ENCODE measurements around the gene SNRPA1.

The SNRPA1 gene

DNA sequence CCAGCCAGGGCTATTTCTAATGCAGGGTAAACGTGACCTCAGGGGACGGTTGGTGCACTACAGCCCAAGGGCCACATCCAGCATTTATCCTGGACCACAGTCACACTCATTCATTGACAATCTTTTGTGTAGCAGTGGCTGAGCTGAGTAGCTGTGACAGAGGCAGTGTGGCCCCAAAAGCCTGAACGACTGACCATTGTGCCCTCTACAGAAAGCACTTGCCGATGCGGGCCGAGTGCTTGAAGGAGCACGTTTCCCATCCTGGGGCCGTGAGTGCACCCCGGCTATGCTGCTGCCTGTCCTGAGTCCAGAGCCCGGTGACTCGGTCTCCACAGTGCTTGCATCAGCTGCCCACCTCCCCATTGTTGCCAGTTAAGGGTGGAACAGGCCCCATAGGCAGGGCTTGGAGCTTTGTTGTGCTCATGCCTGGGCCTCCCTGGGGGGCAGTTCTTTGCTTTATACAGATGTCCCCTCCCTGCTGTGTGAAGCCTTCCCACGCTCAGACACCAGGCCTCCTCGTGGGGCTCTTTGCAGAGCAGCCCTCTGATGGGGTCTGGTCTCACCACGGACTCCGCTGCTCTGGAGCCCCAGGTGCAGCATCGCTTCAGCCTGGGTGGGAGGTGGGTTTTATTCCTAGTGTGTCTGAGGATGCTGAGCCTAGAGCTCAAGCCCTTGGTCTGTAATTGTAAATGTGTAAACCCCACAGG, 13.0 kb upstream of the SNRPA1 start:
- TF ChIP-seq, protein P1, sequence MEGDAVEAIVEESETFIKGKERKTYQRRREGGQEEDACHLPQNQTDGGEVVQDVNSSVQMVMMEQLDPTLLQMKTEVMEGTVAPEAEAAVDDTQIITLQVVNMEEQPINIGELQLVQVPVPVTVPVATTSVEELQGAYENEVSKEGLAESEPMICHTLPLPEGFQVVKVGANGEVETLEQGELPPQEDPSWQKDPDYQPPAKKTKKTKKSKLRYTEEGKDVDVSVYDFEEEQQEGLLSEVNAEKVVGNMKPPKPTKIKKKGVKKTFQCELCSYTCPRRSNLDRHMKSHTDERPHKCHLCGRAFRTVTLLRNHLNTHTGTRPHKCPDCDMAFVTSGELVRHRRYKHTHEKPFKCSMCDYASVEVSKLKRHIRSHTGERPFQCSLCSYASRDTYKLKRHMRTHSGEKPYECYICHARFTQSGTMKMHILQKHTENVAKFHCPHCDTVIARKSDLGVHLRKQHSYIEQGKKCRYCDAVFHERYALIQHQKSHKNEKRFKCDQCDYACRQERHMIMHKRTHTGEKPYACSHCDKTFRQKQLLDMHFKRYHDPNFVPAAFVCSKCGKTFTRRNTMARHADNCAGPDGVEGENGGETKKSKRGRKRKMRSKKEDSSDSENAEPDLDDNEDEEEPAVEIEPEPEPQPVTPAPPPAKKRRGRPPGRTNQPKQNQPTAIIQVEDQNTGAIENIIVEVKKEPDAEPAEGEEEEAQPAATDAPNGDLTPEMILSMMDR (IDR thresholded peaks at IDR 0.05; ENCODE audit: low read depth, low read length): no peak
- DNase-seq (ENCODE audit: low read depth, low spot score): no peak
- no peak overlapping the region for H3K4me3 ChIP-seq (ENCODE audit: low read depth, low read length)
- in situ Hi-C loops (cut with HindIII; ENCODE audit: low sequenced_read_pairs): no loop called here

DNA sequence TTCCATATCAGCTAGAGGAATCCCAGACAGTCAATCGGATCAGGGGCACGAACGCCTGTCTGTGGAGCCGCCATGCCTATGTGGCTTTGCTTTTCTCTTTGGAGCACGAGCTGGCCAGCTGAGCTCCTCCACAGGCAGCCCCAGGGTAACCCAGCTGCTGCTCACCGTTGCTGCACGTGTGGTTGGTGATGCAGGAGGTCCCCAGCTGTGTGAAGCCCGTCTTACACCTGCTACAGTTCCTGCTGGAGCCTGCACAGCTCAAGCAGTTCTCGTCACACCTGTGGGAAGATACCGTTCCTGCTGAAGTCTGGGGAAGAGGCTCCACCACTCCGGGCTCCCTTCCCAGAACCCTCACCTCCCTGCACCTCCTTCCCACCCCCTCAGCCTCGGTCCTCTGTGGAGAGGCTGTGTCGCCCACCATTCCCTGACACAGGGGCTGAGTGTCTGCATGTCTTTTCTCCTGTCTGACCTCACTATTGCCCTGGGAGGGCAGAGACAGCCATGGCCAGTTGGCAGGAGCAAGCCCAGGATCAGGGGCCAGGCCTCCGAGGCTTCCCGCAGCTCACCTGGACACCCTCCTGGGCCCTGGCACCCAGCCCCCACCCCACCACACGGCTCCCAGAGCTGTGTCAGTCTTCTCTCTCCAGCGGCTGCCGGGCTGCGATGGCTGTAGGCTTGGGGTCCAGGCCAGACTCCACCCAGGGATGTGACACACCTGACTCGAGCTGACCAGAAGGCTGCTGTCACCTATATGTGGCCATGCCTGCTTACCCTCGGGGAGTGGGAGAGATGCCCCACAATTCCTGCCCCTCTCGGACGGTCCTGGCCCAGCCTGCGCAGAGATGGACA, 12.2 kb upstream of the SNRPA1 start:
- in situ Hi-C loops (cut with HindIII; ENCODE audit: low sequenced_read_pairs): no loop called here
- H3K4me3 ChIP-seq (ENCODE audit: low read depth, low read length): no peak overlapping the region
- TF ChIP-seq, protein P1 (IDR thresholded peaks at IDR 0.05; ENCODE audit: low read depth, low read length): no peak
- no peak for DNase-seq (ENCODE audit: low read depth, low spot score)

DNA sequence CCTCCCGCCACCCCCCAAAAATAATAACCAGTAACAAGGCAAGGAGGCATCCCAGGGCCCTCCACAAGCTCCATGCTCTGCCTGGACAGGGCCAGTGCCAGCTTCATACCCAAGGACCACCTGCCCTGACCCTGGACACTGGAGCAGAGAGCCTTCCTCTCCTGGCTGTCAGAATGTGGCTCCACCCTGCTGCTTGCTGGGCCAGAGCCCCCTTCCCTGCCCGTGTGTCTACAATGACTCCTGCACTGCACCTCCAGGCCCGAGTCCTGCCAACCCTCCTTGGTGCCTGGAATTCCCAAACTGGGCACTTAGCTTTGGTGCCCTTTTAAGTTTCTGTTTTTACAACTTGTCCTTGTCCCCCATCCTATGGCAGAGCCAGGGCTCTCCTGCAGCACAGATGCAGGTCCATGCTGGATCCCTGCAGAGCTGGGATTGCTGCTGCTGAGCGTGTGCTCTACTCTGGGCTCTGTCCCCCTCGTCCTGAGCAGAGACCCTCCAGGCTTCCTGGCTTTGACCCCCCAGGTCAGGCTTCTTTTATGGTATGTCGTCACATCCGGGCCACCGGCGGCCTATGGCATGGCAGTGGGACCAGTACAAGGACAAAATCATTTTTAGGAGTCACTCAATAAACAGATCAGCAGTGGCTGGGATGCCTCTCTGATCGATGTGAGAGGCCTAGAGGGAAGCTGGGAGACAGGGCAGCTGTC, 11.4 kb upstream of the SNRPA1 start:
- DNase-seq (ENCODE audit: low read depth, low spot score): no peak
- no peak overlapping the region for H3K4me3 ChIP-seq (ENCODE audit: low read depth, low read length)
- TF ChIP-seq, protein P1 (IDR thresholded peaks at IDR 0.05; ENCODE audit: low read depth, low read length): no peak
- in situ Hi-C loops (cut with HindIII; ENCODE audit: low sequenced_read_pairs): no loop called here

DNA sequence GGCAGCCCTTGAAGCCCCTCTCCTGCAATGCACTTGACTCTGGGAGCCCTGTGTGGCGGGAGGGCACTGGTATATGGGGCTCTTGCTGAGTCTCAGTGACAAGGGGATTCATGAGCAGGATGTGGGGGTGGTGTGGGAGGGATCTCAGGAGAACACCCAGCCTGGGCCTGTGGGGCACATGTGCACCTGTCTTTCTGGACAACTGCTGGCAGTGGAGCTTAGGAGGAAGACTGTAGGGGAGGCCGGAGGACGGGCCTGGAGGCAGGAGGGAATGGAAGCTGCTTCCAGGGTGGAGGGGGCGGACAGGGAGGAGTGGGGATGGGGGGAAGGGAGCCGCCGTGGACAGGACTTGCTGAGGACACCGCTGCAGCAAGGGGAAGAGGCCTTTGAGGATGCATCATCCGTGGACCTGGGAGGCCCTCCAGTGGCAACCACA, 10.8 kb upstream of the SNRPA1 start:
- in situ Hi-C loops (cut with HindIII; ENCODE audit: low sequenced_read_pairs): no loop called here
- TF ChIP-seq, protein P1 (IDR thresholded peaks at IDR 0.05; ENCODE audit: low read depth, low read length): no peak
- no peak for DNase-seq (ENCODE audit: low read depth, low spot score)
- H3K4me3 ChIP-seq (ENCODE audit: low read depth, low read length): no peak overlapping the region

DNA sequence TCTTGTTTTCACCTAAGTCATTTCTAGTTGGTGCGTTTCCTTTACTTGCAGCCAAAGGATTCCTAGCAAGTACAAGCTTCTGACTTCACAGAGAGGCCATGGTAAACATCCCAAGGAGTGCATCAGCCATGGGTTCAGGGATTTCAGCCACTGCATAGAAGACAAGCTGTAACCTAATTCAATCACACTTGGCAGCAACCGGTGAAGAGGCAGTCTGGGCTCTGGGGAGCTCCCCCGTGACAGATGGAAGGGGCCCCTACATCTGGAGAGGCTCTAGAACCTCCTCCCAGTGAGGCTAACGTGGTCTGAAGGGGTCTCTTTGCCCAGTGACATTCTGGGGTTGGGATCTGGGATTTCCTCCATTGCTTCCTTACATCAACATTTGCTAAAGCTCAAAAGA, 8.4 kb upstream of the SNRPA1 start:
- H3K4me3 ChIP-seq (ENCODE audit: low read depth, low read length): no peak overlapping the region
- TF ChIP-seq, protein P1 (IDR thresholded peaks at IDR 0.05; ENCODE audit: low read depth, low read length): no peak
- DNase-seq (ENCODE audit: low read depth, low spot score): no peak
- in situ Hi-C loops (cut with HindIII; ENCODE audit: low sequenced_read_pairs): no loop called here

Data from astrocyte of the spinal cord (primary cell).